Stimulated activated memory B cell treated with anti-CD40 and anti-IgM and Interleukin-4, amounts not matched to agents 10 μg/mL and 1 μg/mL and 100 μg/mL, for 72 hours (primary cell): ENCODE measurements around the gene KMT2A.

ENCODE experiments used
- ATAC-seq: fragments of 150-1000 bp; cut with Tn5 transposase; 2 replicates; pipeline ENCODE4 v1.10.0; 2021
- H3K27ac Mint-ChIP-seq: one replicate; pipeline ENCODE4 v1.8.0; 2022; ENCODE audit warnings: mild to moderate bottlenecking, mixed read lengths
- H3K27me3 Mint-ChIP-seq: one replicate; pipeline ENCODE4 v1.8.0; 2022; ENCODE audit warnings: mixed read lengths
- H3K36me3 Mint-ChIP-seq: one replicate; pipeline ENCODE4 v1.8.0; 2022; ENCODE audit warnings: mixed read lengths
- H3K4me1 Mint-ChIP-seq: one replicate; pipeline ENCODE4 v1.8.0; 2022; ENCODE audit warnings: mixed read lengths
- H3K4me3 Mint-ChIP-seq: one replicate; pipeline ENCODE4 v1.8.0; 2022; ENCODE audit warnings: mild to moderate bottlenecking, moderate library complexity, mixed read lengths
- H3K9me3 Mint-ChIP-seq: one replicate; pipeline ENCODE4 v1.8.0; 2022; ENCODE audit warnings: mixed read lengths

KMT2A gene

DNA sequence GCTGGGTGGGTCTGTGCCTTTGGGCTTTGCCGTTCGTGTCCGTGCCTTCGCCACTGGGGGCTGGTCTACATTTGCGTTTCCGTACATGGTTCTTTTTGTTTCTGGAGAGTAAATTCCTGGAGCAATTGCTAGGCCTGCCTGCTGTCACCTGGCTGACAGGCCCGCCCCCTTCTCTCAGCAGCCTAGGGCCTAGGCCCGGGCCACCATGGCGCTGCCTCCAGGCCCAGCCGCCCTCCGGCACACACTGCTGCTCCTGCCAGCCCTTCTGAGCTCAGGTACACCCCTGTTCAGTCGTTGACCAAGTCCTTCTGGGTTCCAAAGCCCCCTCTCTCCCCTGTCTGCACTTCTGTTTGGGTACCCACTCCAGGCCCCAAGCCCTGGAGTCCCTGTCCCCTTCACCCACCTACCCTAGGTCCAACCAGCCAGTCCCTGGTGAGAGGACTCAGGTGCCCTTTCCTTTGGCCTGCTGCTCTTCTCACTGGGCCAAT, 95.3 kb downstream of the KMT2A start:
- Mint-ChIP-seq H3K4me1 (peaks cover 42% of the 10 kb centered on the region), H3K27ac (peak overlapping the region; percentile 83), H3K36me3 (peaks cover 19% of the 10 kb centered on the region), H3K9me3 (no peaks in the 10 kb centered on the region), H3K4me3 (peak overlapping the region; percentile 84), H3K27me3 (no peaks in the 10 kb centered on the region)
- ATAC-seq, result no peak

DNA sequence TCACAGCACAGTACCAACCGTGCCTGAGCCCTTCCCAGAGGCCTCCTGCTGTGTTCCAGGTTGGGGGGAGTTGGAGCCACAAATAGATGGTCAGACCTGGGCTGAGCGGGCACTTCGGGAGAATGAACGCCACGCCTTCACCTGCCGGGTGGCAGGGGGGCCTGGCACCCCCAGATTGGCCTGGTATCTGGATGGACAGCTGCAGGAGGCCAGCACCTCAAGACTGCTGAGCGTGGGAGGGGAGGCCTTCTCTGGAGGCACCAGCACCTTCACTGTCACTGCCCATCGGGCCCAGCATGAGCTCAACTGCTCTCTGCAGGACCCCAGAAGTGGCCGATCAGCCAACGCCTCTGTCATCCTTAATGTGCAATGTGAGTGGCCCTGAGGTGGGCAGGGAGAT, 95.8 kb downstream of the KMT2A start:
- Mint-ChIP-seq H3K4me3 (peak overlapping the region; percentile 84), H3K9me3 (no peaks in the 10 kb centered on the region), H3K36me3 (peaks cover 18% of the 10 kb centered on the region), H3K4me1 (peaks cover 39% of the 10 kb centered on the region), H3K27ac (peak overlapping the region; percentile 83), H3K27me3 (no peaks in the 10 kb centered on the region)
- ATAC-seq, result no peak

DNA sequence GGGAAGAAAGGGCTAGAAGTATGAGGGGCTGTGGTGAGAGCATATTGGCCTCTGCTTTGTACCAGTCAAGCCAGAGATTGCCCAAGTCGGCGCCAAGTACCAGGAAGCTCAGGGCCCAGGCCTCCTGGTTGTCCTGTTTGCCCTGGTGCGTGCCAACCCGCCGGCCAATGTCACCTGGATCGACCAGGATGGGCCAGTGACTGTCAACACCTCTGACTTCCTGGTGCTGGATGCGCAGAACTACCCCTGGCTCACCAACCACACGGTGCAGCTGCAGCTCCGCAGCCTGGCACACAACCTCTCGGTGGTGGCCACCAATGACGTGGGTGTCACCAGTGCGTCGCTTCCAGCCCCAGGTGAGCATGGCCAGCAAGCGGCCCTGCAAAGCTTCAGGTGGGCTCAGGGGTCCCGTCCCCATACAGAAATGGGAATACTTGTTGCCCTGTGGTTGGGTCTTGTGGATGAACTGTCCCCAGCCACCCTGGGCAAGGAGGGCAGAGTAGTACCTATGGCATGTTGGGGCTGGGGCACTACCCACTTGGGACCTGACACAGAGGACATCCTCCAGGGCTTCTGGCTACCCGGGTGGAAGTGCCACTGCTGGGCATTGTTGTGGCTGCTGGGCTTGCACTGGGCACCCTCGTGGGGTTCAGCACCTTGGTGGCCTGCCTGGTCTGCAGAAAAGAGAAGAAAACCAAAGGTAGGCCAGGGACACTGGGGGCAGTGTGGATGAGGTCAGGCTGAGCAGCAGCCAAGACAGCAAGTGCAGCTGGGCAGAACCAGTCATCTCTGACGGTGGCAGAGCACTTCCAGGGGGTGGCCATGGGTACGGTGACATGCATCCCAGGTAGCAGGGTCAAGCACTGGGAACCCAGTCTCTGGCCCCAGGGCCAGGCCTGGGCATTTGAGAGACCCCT, 96.8 kb downstream of the KMT2A start:
- Mint-ChIP-seq H3K4me3 (no peak overlapping the region), H3K4me1 (peaks cover 32% of the 10 kb centered on the region), H3K9me3 (no peaks in the 10 kb centered on the region), H3K27me3 (no peaks in the 10 kb centered on the region), H3K27ac (no peak overlapping the region), H3K36me3 (peaks cover 12% of the 10 kb centered on the region)
- no peak for ATAC-seq

DNA sequence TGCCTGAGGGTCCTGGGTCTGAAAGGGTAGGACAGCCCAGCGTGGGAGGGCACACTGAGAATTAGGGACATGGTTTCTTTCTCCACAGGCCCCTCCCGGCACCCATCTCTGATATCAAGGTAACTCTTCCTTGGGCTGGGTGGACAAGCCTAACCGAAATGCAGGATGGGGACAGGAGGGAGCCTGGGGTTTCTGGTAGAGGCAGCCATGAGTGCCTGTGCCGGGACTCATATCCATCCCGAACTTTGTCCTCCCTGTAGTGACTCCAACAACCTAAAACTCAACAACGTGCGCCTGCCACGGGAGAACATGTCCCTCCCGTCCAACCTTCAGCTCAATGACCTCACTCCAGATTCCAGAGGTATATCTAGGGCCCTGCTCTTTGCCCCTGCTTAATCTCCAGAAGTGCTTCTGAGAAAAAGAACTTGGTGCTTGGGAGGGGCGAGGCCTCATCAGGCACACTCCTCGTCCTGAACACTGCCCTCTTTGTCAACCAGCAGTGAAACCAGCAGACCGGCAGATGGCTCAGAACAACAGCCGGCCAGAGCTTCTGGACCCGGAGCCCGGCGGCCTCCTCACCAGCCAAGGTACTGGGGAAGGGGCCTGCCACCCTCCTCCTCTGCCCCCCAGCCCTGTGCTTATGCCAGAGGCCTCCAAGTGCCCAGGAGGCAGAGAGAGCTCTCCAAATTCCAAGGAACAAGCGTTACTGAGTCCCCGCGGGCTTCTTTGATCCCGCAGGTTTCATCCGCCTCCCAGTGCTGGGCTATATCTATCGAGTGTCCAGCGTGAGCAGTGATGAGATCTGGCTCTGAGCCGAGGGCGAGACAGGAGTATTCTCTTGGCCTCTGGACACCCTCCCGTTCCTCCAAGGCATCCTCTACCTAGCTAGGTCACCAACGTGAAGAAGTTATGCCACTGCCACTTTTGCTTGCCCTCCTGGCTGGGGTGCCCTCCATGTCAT, 97.8 kb downstream of the KMT2A start:
- Mint-ChIP-seq H3K27me3 (no peaks in the 10 kb centered on the region), H3K4me3 (no peak overlapping the region), H3K36me3 (peaks cover 12% of the 10 kb centered on the region), H3K27ac (no peak overlapping the region), H3K4me1 (peaks cover 24% of the 10 kb centered on the region), H3K9me3 (no peaks in the 10 kb centered on the region)
- no peak for ATAC-seq

DNA sequence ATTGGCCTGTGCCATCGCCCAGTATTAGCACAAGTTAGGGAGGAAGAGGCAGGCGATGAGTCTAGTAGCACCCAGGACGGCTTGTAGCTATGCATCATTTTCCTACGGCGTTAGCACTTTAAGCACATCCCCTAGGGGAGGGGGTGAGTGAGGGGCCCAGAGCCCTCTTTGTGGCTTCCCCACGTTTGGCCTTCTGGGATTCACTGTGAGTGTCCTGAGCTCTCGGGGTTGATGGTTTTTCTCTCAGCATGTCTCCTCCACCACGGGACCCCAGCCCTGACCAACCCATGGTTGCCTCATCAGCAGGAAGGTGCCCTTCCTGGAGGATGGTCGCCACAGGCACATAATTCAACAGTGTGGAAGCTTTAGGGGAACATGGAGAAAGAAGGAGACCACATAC, 99.0 kb downstream of the KMT2A start:
- H3K36me3 Mint-ChIP-seq, result peaks cover 12% of the 10 kb centered on the region
- ATAC-seq, result no peak
- H3K4me1 Mint-ChIP-seq, result peaks cover 12% of the 10 kb centered on the region
- H3K27ac Mint-ChIP-seq, result no peak overlapping the region
- H3K27me3 Mint-ChIP-seq, result no peaks in the 10 kb centered on the region
- H3K9me3 Mint-ChIP-seq, result no peaks in the 10 kb centered on the region
- no peak overlapping the region for H3K4me3 Mint-ChIP-seq

DNA sequence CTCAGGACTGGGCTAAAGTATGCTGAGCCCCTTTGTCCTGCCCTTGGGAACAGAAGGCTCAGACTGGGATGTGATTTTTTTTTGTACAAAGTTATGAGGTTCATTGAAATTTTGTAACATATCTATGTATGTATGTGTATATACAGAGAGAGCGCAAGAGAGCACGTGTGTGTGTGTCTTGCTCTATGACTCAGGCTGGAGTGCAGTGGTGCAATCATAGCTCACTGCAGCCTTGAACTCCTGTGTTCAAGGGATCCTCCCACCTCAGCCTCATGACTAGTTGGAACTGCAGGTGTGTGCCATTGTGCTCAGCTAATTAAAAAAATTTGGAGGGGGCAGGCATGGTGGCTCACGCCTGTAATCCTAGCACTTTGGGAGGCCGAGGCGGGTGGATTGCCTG, 100.4 kb downstream of the KMT2A start:
- no peak for ATAC-seq
- Mint-ChIP-seq H3K4me1 (peaks cover 4% of the 10 kb centered on the region), H3K36me3 (peaks cover 19% of the 10 kb centered on the region), H3K9me3 (no peaks in the 10 kb centered on the region), H3K4me3 (no peak overlapping the region), H3K27me3 (no peaks in the 10 kb centered on the region), H3K27ac (no peak overlapping the region)

DNA sequence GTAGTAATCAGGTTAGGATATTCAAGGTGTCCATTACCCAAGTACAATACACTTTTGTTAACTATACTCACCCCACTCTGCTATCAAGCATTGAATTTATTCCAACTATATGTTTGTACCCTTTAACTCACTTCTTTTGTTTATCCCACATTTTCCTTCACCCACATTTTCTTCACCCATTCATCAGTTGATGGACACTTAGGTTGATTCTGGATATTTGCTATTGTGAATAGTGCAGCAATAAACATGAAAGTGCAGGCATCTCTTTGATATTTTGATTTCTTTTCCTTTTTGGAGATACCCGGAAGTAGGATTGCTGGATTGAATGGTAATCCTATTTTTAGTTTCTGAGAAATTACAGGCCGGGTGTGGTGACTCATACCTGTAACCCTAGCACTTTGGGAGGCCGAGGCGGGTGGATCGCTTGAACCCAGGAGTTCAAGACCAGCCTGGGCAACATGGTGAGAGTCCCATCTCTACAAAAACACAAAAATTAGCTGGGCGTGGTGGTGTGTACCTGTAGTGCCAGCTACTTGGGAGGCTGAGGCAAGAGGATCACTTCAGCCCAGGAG, 101.2 kb downstream of the KMT2A start:
- Mint-ChIP-seq H3K4me3 (no peak overlapping the region), H3K27ac (no peak overlapping the region), H3K9me3 (no peaks in the 10 kb centered on the region), H3K27me3 (no peaks in the 10 kb centered on the region), H3K36me3 (peaks cover 19% of the 10 kb centered on the region), H3K4me1 (no peaks in the 10 kb centered on the region)
- ATAC-seq, result no peak

DNA sequence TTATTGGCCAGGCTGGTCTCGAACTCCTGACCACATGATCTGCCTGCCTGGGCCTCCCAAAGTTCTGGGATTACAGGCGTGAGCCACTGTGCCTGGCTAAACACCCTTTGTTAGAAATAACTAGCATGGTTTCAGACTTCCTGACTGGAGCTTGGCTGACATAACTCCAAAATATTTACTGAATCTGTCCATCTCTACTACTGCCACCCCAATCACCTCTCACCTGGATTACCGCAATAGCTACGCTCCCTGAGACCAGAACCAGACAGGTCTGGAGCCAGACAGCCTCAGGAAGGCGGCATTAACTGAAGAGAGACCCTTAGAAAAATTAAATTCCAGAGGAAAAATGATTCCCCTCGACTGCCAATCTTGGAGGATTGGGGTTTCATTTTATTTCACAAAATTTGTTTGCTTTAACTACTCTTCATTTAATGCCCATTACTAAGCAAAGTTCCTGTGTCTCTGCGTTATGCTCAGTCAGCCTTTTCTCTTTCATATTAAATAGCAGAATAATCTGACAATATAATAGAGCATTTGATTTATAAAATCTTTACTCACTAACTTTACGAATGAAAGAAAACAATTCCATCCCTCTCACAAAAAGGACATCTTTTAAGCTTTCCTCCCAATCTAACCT, 107.8 kb downstream of the KMT2A start:
- no peak for ATAC-seq
- Mint-ChIP-seq H3K36me3 (peaks cover 30% of the 10 kb centered on the region), H3K27me3 (no peaks in the 10 kb centered on the region), H3K27ac (no peak overlapping the region), H3K4me1 (no peaks in the 10 kb centered on the region), H3K9me3 (no peaks in the 10 kb centered on the region), H3K4me3 (no peak overlapping the region)

DNA sequence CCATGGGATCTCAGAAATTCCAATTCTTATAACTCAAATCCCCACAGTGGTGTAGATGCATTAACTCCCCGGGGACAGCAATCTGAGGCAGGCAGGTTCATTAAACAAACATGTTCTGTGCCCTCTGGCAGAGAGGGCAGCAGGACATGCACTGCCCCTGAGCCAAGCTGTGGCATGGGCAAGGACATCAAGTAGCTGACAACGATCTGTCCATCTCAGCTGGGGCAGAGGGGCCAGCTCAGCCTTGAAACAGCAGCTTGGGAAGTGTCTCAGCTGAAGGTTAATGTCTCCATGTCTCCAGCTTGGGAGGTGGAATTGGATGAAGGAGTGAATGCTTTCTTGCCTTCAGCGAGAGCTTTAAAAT, 108.3 kb downstream of the KMT2A start:
- Mint-ChIP-seq H3K36me3 (peaks cover 30% of the 10 kb centered on the region), H3K9me3 (no peaks in the 10 kb centered on the region), H3K27ac (no peak overlapping the region), H3K4me3 (no peak overlapping the region), H3K4me1 (no peaks in the 10 kb centered on the region), H3K27me3 (no peaks in the 10 kb centered on the region)
- ATAC-seq, result no peak

DNA sequence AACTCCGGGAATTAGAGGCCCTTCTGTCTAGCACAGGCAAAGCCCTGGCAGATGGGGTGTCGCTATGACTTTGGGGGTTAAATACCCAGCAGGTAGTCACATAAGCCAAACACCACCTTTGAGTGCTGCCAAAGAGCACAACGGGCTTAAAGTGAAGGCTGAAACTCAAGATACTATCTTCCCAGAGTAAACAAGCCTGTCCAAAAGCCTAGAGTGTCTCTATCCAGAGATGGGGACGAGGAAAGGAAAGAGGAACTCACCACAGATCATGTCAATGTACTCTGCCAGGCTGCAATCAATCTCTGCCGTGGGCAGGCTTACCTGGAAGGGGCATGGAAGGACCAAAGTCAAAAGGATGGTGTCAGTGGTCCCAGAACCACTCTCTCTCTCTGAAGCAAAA, 109.2 kb downstream of the KMT2A start:
- no peaks in the 10 kb centered on the region for H3K9me3 Mint-ChIP-seq
- no peaks in the 10 kb centered on the region for H3K27me3 Mint-ChIP-seq
- H3K27ac Mint-ChIP-seq, result no peak overlapping the region
- ATAC-seq, result no peak
- no peak overlapping the region for H3K4me3 Mint-ChIP-seq
- peaks cover 30% of the 10 kb centered on the region for H3K36me3 Mint-ChIP-seq
- H3K4me1 Mint-ChIP-seq, result no peaks in the 10 kb centered on the region

DNA sequence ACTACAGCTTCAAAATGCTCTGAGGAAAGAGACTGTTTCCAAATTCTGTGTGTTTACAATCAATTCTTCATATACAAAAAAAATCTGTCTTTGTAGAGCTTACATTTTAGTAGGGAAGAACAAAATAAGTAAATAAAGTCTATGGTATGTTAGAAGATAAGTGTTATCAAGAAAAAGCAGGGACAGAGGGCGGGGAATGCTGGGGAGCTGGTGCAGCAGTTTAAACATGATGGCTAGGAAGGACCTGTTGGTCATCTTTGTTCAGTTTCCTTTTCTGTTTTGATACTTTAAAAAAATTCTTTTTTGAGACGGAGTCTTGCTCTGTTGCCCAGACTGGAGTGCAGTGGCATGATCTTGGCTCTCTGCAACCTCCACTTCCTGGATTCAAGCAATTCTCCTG, 110.8 kb downstream of the KMT2A start:
- ATAC-seq, result no peak
- Mint-ChIP-seq H3K9me3 (no peaks in the 10 kb centered on the region), H3K4me1 (no peaks in the 10 kb centered on the region), H3K27ac (no peak overlapping the region), H3K36me3 (peaks cover 36% of the 10 kb centered on the region), H3K4me3 (no peak overlapping the region), H3K27me3 (no peaks in the 10 kb centered on the region)

DNA sequence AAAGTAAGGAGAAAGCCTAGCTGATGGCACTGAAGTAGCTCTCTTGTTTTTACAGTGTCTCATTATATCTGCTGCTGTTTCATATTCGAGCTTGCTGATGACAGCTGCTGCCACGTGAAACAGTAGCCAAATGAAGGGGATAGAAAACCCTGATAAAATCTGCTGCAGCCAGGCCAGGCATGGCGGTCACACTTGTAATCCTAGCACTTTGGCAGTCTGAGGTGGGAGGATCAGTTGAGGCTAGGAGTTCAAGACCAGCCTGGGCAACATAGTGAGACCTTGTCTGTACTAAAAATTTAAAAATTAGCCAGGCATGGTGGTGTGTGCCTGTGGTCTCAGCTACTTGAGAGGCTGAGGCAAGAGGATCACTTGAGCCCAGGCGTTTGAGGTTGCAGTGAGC, 116.0 kb downstream of the KMT2A start:
- Mint-ChIP-seq H3K27me3 (no peaks in the 10 kb centered on the region), H3K4me3 (no peak overlapping the region), H3K9me3 (no peaks in the 10 kb centered on the region), H3K36me3 (peaks cover 46% of the 10 kb centered on the region), H3K4me1 (no peaks in the 10 kb centered on the region), H3K27ac (no peak overlapping the region)
- no peak for ATAC-seq

DNA sequence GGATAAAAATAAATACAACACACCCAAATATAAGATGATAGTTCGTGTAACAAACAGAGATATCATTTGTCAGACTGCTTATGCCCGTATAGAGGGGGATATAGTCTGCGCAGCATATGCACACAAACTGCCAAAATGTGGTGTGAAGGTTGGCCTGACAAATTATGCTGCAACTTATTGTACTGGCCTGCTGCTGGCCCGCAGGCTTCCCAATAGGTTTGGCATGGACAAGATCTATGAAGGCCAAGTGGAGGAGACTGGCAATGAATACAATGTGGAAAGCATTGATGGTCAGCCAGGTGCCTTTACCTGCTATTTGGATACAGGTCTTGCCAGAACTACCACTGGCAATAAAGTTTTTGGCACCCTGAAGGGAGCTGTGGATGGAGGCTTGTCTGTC, 124.5 kb downstream of the KMT2A start:
- Mint-ChIP-seq H3K4me3 (no peak overlapping the region), H3K27me3 (no peaks in the 10 kb centered on the region), H3K27ac (no peak overlapping the region), H3K4me1 (peaks cover 18% of the 10 kb centered on the region), H3K9me3 (no peaks in the 10 kb centered on the region), H3K36me3 (peaks cover 46% of the 10 kb centered on the region)
- ATAC-seq, result no peak

DNA sequence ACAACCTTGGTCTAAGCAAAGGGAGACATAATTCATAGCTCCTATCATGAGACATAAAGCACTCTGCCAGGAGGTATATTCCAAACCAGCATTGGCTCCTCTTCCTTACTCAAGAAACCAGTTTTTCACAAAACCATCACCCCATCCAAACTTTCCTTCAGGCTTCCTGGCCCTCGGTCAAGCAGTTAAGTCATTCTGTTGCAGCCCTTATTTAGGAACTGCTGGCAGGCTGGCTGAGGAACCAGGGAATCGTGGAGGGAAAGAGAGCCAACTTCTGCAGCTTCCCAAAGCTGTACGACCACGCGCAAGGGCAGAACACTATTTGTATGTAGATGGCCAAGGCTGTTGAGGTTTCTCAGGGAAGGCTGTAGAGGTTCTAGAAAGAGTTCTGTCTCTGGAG, 128.8 kb downstream of the KMT2A start:
- Mint-ChIP-seq H3K4me3 (peak overlapping the region; percentile 72), H3K27me3 (no peaks in the 10 kb centered on the region)
- no peak for ATAC-seq

DNA sequence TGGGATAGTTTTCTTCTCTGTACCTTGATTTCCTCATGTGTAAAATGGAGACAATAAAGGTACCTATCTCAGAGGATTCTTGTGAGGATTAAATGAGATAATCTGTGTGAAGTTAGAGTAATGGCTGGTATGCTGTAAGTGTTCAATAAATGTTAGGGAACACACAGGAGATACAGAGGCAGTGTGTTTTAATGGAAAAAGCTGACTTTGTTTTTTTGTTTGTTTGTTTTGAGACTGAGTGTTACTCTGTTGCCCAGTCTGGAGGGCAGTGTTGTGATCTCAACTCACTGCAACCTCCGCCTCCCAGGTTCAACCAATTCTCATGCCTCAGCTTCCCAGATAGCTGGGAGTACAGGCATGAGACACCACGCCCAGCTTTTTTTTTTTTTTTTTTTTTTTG, 133.4 kb downstream of the KMT2A start:
- Mint-ChIP-seq H3K27me3 (no peaks in the 10 kb centered on the region), H3K9me3 (no peaks in the 10 kb centered on the region), H3K4me1 (peaks cover 41% of the 10 kb centered on the region), H3K27ac (no peak overlapping the region), H3K4me3 (no peak overlapping the region), H3K36me3 (peaks cover 5% of the 10 kb centered on the region)
- ATAC-seq, result no peak

More for the DNA sequence above, 128.8 kb downstream of the KMT2A start:
- no peaks in the 10 kb centered on the region for H3K9me3 Mint-ChIP-seq
- peaks cover 22% of the 10 kb centered on the region for H3K4me1 Mint-ChIP-seq
- H3K36me3 Mint-ChIP-seq, result peaks cover 30% of the 10 kb centered on the region
- peak overlapping the region; percentile 91 for H3K27ac Mint-ChIP-seq
